Body of pancreas (tissue), 4 donors: ENCODE data around the gene HBQ1. TPM values are rescaled to one million over a fixed set of nuclear protein-coding genes. Genes with fewer than 3 reads are reported as not detected.
"Not testable (repeated sequence)": the region's sequence is repeated elsewhere in the genome, so short reads cannot be mapped to it uniquely, and the experiment has no call there.

Experiments used
- ATAC-seq: fragments of 150-250 bp; one replicate; pipeline ENCODE4 v1.9.1; 2016
- DNase-seq, 4 donors: peaks; one replicate each; pipeline ENCODE4 v3.0.0-alpha.2; 2019
- H3K27ac ChIP-seq, 4 donors: fragments of 200-600 bp; sonication (generic); 1 replicate in 3 of 4; 2 replicates in 1 of 4; pipeline versions ENCODE4 v1.5.1 to v1.6.1; 2016 to 2019; ENCODE audit warnings: mild to moderate bottlenecking in 1 of 4, mixed read lengths in 1 of 4, moderate library complexity in 1 of 4
- H3K27me3 ChIP-seq, 2 donors: fragments of 200-600 bp; sonication (generic); one replicate each; pipeline ENCODE4 v1.6.0; 2016; ENCODE audit warnings: mild to moderate bottlenecking in 1 of 2
- H3K36me3 ChIP-seq, 2 donors: fragments of 200-600 bp; sonication (generic); replicated peaks in 1 of 2; 2 replicates each; pipeline ENCODE4 v1.5.1; 2016; ENCODE audit warnings: low read depth in 2 of 2; ENCODE audit not compliant: insufficient read depth in 1 of 2
- H3K4me1 ChIP-seq: fragments of 200-600 bp; sonication (generic); one replicate; pipeline ENCODE4 v1.6.0; 2016
- H3K4me3 ChIP-seq, 2 donors: fragments of 200-600 bp; sonication (generic); 1 replicate in 1 of 2; 2 replicates in 1 of 2; pipeline ENCODE4 v1.5.1; 2016 to 2019
- H3K9me3 ChIP-seq, 3 donors: fragments of 200-600 bp; sonication (generic); 1 replicate in 2 of 3; 2 replicates in 1 of 3; pipeline ENCODE4 v1.5.1; 2016
- CTCF ChIP-seq, 7 experiments: fragments of 450-650 bp in 4 of 7; fragments of 200-600 bp in 3 of 7; sonication (generic) in 3 of 7; IDR thresholded peaks; one replicate each; pipeline ENCODE4 v1.5.1; 2016 to 2019; ENCODE audit warnings: antibody characterized with exemption in 7 of 7
- POLR2A ChIP-seq, 3 donors: fragments of 450-650 bp; IDR thresholded peaks; one replicate each; pipeline ENCODE4 v1.6.1; 2016; ENCODE audit warnings: antibody characterized with exemption in 3 of 3, mild to moderate bottlenecking in 2 of 3
- WGBS, 2 donors: methylation state at CpG; one replicate each; pipeline ENCODE4 v1.1.5; 2017; 5-methylcytosine and 5-hydroxymethylcytosine counted together
- intact Hi-C: fragments of 100-400 bp; cut with DNase I; formaldehyde crosslinking; loops from one replicate; pipeline ENCODE4 v1.15.1; 2023
- total RNA-seq, 2 donors: library from RNA; depleted of rRNA; stranded (reverse); fragments of >200 nt; gene quantifications; one replicate each; pipeline ENCODE4 v1.1.0, GENCODE V29; 2016

Gene HBQ1
- total RNA-seq, 2 donors from 2014 or later, result not detected

DNA sequence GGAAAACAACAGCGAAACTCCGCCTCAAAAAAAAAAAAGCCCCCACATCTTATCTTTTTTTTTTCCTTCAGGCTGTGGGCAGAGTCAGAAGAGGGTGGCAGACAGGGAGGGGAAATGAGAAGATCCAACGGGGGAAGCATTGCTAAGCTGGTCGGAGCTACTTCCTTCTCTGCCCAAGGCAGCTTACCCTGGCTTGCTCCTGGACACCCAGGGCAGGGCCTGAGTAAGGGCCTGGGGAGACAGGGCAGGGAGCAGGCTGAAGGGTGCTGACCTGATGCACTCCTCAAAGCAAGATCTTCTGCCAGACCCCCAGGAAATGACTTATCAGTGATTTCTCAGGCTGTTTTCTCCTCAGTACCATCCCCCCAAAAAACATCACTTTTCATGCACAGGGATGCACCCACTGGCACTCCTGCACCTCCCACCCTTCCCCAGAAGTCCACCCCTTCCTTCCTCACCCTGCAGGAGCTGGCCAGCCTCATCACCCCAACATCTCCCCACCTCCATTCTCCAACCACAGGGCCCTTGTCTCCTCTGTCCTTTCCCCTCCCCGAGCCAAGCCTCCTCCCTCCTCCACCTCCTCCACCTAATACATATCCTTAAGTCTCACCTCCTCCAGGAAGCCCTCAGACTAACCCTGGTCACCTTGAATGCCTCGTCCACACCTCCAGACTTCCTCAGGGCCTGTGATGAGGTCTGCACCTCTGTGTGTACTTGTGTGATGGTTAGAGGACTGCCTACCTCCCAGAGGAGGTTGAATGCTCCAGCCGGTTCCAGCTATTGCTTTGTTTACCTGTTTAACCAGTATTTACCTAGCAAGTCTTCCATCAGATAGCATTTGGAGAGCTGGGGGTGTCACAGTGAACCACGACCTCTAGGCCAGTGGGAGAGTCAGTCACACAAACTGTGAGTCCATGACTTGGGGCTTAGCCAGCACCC, 5.0 kb upstream of the HBQ1 start:
- Histone ChIP-seq H3K9me3 (no peaks in the 10 kb centered on the region), H3K27ac (no peak overlapping the region), H3K4me3 (no peak overlapping the region), H3K4me1 (peaks cover 2% of the 10 kb centered on the region), H3K36me3 (no peaks in the 10 kb centered on the region), H3K27me3 (peaks cover 4 to 21% of the 10 kb centered on the region in 2 donors)
- DNase-seq, result no peak
- no peak for TF ChIP-seq CTCF (IDR thresholded peaks at IDR 0.05)
- TF ChIP-seq POLR2A (IDR thresholded peaks at IDR 0.05), result no peak
- ATAC-seq, result no peak
- intact Hi-C loops, result no loop called here
- WGBS, 2 donors, result 17 to 19% methylated on average over 7 to 8 of the region's 8 CpGs

DNA sequence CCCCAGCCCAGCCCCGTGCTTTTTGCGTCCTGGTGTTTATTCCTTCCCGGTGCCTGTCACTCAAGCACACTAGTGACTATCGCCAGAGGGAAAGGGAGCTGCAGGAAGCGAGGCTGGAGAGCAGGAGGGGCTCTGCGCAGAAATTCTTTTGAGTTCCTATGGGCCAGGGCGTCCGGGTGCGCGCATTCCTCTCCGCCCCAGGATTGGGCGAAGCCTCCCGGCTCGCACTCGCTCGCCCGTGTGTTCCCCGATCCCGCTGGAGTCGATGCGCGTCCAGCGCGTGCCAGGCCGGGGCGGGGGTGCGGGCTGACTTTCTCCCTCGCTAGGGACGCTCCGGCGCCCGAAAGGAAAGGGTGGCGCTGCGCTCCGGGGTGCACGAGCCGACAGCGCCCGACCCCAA, 4.3 kb upstream of the HBQ1 start:
- H3K4me3 ChIP-seq, H3K27ac ChIP-seq, H3K4me1 ChIP-seq, H3K36me3 ChIP-seq, H3K9me3 ChIP-seq, DNase-seq, ATAC-seq, intact Hi-C loops: not testable (repeated sequence)
- 1% methylated on average over 21 of the region's 39 CpGs; no CpG with 5 or more reads in 1 of the 2 donors for WGBS, 2 donors
- H3K27me3 ChIP-seq, result peaks cover 4 to 21% of the 10 kb centered on the region in 2 donors

DNA sequence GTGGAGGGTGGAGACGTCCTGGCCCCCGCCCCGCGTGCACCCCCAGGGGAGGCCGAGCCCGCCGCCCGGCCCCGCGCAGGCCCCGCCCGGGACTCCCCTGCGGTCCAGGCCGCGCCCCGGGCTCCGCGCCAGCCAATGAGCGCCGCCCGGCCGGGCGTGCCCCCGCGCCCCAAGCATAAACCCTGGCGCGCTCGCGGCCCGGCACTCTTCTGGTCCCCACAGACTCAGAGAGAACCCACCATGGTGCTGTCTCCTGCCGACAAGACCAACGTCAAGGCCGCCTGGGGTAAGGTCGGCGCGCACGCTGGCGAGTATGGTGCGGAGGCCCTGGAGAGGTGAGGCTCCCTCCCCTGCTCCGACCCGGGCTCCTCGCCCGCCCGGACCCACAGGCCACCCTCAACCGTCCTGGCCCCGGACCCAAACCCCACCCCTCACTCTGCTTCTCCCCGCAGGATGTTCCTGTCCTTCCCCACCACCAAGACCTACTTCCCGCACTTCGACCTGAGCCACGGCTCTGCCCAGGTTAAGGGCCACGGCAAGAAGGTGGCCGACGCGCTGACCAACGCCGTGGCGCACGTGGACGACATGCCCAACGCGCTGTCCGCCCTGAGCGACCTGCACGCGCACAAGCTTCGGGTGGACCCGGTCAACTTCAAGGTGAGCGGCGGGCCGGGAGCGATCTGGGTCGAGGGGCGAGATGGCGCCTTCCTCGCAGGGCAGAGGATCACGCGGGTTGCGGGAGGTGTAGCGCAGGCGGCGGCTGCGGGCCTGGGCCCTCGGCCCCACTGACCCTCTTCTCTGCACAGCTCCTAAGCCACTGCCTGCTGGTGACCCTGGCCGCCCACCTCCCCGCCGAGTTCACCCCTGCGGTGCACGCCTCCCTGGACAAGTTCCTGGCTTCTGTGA, 3.5 kb upstream of the HBQ1 start, which contains the start of gene HBA1:
Gene HBA1 (plus strand): TSS at position 204 of the 906 bp plus-strand sequence. CDS start 37 bp downstream, at position 241.
- H3K4me3 ChIP-seq, H3K36me3 ChIP-seq, DNase-seq, intact Hi-C loops, H3K27ac ChIP-seq, H3K9me3 ChIP-seq: not testable (repeated sequence)
- peaks cover 4 to 21% of the 10 kb centered on the region in 2 donors for H3K27me3 ChIP-seq
- 2% methylated on average over 24 of the region's 88 CpGs; no CpG with 5 or more reads in 1 of the 2 donors for WGBS, 2 donors
- ATAC-seq, result peak; percentile 12
- H3K4me1 ChIP-seq, result peaks cover 17% of the 10 kb centered on the region

DNA sequence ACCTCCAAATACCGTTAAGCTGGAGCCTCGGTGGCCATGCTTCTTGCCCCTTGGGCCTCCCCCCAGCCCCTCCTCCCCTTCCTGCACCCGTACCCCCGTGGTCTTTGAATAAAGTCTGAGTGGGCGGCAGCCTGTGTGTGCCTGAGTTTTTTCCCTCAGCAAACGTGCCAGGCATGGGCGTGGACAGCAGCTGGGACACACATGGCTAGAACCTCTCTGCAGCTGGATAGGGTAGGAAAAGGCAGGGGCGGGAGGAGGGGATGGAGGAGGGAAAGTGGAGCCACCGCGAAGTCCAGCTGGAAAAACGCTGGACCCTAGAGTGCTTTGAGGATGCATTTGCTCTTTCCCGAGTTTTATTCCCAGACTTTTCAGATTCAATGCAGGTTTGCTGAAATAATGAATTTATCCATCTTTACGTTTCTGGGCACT, 2.9 kb upstream of the HBQ1 start:
- H3K27me3 ChIP-seq, result peaks cover 4 to 21% of the 10 kb centered on the region in 2 donors
- ATAC-seq, result no peak

More for the DNA sequence above, 2.9 kb upstream of the HBQ1 start:
- Histone ChIP-seq H3K9me3 (no peaks in the 10 kb centered on the region), H3K4me3 (no peak overlapping the region), H3K36me3 (no peaks in the 10 kb centered on the region), H3K4me1 (peaks cover 18% of the 10 kb centered on the region), H3K27ac (no peak overlapping the region)
- DNase-seq, result no peak
- WGBS, 2 donors, result 2 to 6% methylated on average over 7 to 13 of the region's 13 CpGs
- TF ChIP-seq CTCF (IDR thresholded peaks at IDR 0.05) (no peak), POLR2A (IDR thresholded peaks at IDR 0.05) (no peak)
- intact Hi-C loops, result no loop called here
